ENCODE data around the gene ZC3H7A. TPM values are rescaled to one million over a fixed set of nuclear protein-coding genes. Genes with fewer than 3 reads are reported as not detected.

The ZC3H7A gene
- total and polyA plus RNA-seq, 2 of the 13 experiments (the other 11 are each of a cell fraction or from before 2014, with no cell fraction given): 29.2 to 36.8 TPM

DNA sequence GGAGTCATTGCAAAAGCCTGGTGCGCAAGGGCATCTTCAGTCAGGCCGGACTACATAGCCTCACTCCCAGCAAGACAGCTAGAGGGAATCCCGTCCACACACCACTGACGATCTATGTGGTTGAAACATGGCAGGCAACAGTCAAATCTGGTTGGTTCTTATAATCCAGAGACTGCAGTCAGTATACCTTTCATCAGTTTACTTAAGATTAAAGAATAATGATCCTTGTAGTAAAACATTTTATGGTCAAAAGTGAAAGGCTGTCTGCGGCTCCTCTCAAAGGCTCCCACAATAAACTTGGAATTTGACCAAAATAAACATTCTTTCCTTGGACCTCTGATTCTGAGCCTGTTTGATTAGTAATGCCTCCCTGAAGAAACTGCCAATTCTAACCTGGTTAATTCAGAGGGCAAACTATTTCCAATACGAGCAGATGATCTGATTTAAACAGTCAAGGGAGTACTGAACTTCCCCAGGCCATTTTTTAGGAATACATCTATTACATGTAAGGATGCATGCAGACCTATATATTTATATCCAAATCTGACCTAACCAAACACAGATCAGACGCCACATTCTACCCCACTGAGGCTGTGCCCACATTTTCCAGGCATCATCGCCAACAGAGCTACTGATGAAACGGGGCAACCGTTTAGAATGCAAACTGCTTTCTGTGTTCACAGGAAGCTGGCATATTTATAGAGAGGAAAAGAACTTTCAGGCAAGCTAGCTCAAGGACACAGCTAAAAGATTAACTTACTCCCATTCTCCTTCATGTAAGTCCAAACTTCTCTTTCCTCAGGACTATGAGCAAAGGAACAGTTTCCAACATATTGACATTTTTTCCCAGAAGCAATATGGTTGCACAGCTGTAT, 39.1 kb downstream of the ZC3H7A start (continued):
- TF ChIP-seq STAG1 (CRISPR knock-in tag; IDR thresholded peaks at IDR 0.05) (0 out of 2 replicates have a peak, but pooled peaks have one; percentile 29), BCL6 (CRISPR knock-in tag; IDR thresholded peaks at IDR 0.05) (0 out of 2 replicates have a peak, but pooled peaks have one; percentile 35), NKX3-1 (CRISPR knock-in tag; IDR thresholded peaks at IDR 0.05) (no peak), HDAC2 (CRISPR knock-in tag; IDR thresholded peaks at IDR 0.05) (peak; percentile 42; the same call in 1 of the 2 replicates), GZF1 (CRISPR knock-in tag; IDR thresholded peaks at IDR 0.05) (0 out of 2 replicates have a peak, but pooled peaks have one; percentile 1), ZNF556 (CRISPR knock-in tag; IDR thresholded peaks at IDR 0.05; ENCODE audit: borderline replicate concordance) (peak; percentile 14; the same call in 1 of the 2 replicates), SALL1 (CRISPR knock-in tag; IDR thresholded peaks at IDR 0.05) (peak; percentile 67), ZNF543 (CRISPR knock-in tag; IDR thresholded peaks at IDR 0.05) (no peak), DPF2 (CRISPR knock-in tag; IDR thresholded peaks at IDR 0.05; ENCODE audit: borderline replicate concordance, low read depth) (0 out of 2 replicates have a peak, but pooled peaks have one; percentile 14), YEATS4 (CRISPR knock-in tag; IDR thresholded peaks at IDR 0.05; ENCODE audit: borderline replicate concordance) (no peak), ZNF775 (CRISPR knock-in tag; IDR thresholded peaks at IDR 0.05; ENCODE audit: borderline replicate concordance) (0 out of 2 replicates have a peak, but pooled peaks have one; percentile 64), ERF (CRISPR knock-in tag; IDR thresholded peaks at IDR 0.05) (peak; percentile 34; the same call in 1 of the 2 replicates), FOXJ3 (CRISPR knock-in tag; IDR thresholded peaks at IDR 0.05; ENCODE audit: borderline replicate concordance) (peak; percentile 29; the same call in 1 of the 2 replicates), HMG20B (CRISPR knock-in tag; conservative IDR thresholded peaks at IDR 0.05) (0 out of 2 replicates have a peak, but pooled peaks have one; percentile 13), MIXL1 (CRISPR knock-in tag; IDR thresholded peaks at IDR 0.05) (peak; percentile 71; the same call in 1 of the 2 replicates)
- TF ChIP-seq, protein P1, sequence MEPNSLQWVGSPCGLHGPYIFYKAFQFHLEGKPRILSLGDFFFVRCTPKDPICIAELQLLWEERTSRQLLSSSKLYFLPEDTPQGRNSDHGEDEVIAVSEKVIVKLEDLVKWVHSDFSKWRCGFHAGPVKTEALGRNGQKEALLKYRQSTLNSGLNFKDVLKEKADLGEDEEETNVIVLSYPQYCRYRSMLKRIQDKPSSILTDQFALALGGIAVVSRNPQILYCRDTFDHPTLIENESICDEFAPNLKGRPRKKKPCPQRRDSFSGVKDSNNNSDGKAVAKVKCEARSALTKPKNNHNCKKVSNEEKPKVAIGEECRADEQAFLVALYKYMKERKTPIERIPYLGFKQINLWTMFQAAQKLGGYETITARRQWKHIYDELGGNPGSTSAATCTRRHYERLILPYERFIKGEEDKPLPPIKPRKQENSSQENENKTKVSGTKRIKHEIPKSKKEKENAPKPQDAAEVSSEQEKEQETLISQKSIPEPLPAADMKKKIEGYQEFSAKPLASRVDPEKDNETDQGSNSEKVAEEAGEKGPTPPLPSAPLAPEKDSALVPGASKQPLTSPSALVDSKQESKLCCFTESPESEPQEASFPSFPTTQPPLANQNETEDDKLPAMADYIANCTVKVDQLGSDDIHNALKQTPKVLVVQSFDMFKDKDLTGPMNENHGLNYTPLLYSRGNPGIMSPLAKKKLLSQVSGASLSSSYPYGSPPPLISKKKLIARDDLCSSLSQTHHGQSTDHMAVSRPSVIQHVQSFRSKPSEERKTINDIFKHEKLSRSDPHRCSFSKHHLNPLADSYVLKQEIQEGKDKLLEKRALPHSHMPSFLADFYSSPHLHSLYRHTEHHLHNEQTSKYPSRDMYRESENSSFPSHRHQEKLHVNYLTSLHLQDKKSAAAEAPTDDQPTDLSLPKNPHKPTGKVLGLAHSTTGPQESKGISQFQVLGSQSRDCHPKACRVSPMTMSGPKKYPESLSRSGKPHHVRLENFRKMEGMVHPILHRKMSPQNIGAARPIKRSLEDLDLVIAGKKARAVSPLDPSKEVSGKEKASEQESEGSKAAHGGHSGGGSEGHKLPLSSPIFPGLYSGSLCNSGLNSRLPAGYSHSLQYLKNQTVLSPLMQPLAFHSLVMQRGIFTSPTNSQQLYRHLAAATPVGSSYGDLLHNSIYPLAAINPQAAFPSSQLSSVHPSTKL (CRISPR knock-in tag; IDR thresholded peaks at IDR 0.05): peak; percentile 78
- TF ChIP-seq, protein P2, sequence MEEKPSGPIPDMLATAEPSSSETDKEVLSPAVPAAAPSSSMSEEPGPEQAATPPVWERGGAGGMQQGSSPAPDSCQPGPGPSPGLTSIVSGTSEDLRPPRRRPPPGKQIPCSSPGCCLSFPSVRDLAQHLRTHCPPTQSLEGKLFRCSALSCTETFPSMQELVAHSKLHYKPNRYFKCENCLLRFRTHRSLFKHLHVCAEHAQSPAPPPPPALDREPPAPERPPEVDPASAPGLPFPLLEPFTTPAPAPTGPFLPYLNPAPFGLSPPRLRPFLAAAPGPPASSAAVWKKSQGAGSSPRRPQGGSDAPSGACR (CRISPR knock-in tag; IDR thresholded peaks at IDR 0.05): peak; percentile 45; the same call in 1 of the 2 replicates
- TF ChIP-seq, protein P3, sequence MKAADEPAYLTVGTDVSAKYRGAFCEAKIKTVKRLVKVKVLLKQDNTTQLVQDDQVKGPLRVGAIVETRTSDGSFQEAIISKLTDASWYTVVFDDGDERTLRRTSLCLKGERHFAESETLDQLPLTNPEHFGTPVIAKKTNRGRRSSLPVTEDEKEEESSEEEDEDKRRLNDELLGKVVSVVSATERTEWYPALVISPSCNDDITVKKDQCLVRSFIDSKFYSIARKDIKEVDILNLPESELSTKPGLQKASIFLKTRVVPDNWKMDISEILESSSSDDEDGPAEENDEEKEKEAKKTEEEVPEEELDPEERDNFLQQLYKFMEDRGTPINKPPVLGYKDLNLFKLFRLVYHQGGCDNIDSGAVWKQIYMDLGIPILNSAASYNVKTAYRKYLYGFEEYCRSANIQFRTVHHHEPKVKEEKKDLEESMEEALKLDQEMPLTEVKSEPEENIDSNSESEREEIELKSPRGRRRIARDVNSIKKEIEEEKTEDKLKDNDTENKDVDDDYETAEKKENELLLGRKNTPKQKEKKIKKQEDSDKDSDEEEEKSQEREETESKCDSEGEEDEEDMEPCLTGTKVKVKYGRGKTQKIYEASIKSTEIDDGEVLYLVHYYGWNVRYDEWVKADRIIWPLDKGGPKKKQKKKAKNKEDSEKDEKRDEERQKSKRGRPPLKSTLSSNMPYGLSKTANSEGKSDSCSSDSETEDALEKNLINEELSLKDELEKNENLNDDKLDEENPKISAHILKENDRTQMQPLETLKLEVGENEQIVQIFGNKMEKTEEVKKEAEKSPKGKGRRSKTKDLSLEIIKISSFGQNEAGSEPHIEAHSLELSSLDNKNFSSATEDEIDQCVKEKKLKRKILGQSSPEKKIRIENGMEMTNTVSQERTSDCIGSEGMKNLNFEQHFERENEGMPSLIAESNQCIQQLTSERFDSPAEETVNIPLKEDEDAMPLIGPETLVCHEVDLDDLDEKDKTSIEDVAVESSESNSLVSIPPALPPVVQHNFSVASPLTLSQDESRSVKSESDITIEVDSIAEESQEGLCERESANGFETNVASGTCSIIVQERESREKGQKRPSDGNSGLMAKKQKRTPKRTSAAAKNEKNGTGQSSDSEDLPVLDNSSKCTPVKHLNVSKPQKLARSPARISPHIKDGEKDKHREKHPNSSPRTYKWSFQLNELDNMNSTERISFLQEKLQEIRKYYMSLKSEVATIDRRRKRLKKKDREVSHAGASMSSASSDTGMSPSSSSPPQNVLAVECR (CRISPR knock-in tag; IDR thresholded peaks at IDR 0.05; ENCODE audit: borderline replicate concordance): peak; percentile 44; the same call in 1 of the 2 replicates

All from HepG2 (cell line).